Activated naive CD8-positive, alpha-beta T cell treated with anti-CD3 and anti-CD28 coated beads for 36 hours (primary cell): Measurements from ENCODE around the gene BRIP1. TPM values are rescaled to one million over a fixed set of nuclear protein-coding genes. Genes with fewer than 3 reads are reported as not detected.
"Not testable (repeated sequence)": the region's sequence is repeated elsewhere in the genome, so short reads cannot be mapped to it uniquely, and the experiment has no call there.

Experiments used
- DNase-seq: peaks from one replicate; pipeline ENCODE4 v3.0.0; 2021
- H3K27ac Mint-ChIP-seq: one replicate; pipeline ENCODE4 v1.8.0; 2022; ENCODE audit warnings: mild to moderate bottlenecking, moderate library complexity, mixed read lengths
- H3K27me3 Mint-ChIP-seq: one replicate; pipeline ENCODE4 v1.8.0; 2022; ENCODE audit warnings: mild to moderate bottlenecking, mixed read lengths
- H3K36me3 Mint-ChIP-seq: one replicate; pipeline ENCODE4 v1.8.0; 2021; ENCODE audit warnings: mild to moderate bottlenecking, mixed read lengths
- H3K4me1 Mint-ChIP-seq: one replicate; pipeline ENCODE4 v1.8.0; 2021; ENCODE audit warnings: mixed read lengths
- H3K4me3 Mint-ChIP-seq: one replicate; pipeline ENCODE4 v1.8.0; 2022; ENCODE audit warnings: mild to moderate bottlenecking, moderate library complexity, mixed read lengths
- H3K9me3 Mint-ChIP-seq: one replicate; pipeline ENCODE4 v1.8.0; 2022; ENCODE audit warnings: mixed read lengths
- total RNA-seq, 2 experiments: library from RNA; stranded (reverse); gene quantifications; one replicate each; pipeline ENCODE4 v1.2.3, GENCODE V29; 2021

The BRIP1 gene
- total RNA-seq, 2 experiments from 2014 or later = 16.6 to 17.0 TPM

- not testable (repeated sequence) for DNase-seq, H3K27ac Mint-ChIP-seq, H3K27me3 Mint-ChIP-seq, H3K4me3 Mint-ChIP-seq, H3K4me1 Mint-ChIP-seq, H3K9me3 Mint-ChIP-seq
- peaks cover 35% of the 10 kb centered on the region for H3K36me3 Mint-ChIP-seq
Observed at GRCh38 chr17:61826866-61827265, 36.5 kb downstream of the BRIP1 start.

- H3K4me3 Mint-ChIP-seq, H3K4me1 Mint-ChIP-seq, H3K9me3 Mint-ChIP-seq, H3K27me3 Mint-ChIP-seq, DNase-seq, H3K27ac Mint-ChIP-seq: not testable (repeated sequence)
- peaks cover 39% of the 10 kb centered on the region for H3K36me3 Mint-ChIP-seq
Observed at GRCh38 chr17:61826198-61826597, 37.1 kb downstream of the BRIP1 start.

- no peaks in the 10 kb centered on the region for H3K27me3 Mint-ChIP-seq
- H3K27ac Mint-ChIP-seq = no peak overlapping the region
- H3K4me3 Mint-ChIP-seq = no peak overlapping the region
- H3K9me3 Mint-ChIP-seq = peaks cover 2% of the 10 kb centered on the region
- H3K4me1 Mint-ChIP-seq = no peaks in the 10 kb centered on the region
- H3K36me3 Mint-ChIP-seq = peaks cover 44% of the 10 kb centered on the region
- DNase-seq = no peak
Observed at GRCh38 chr17:61825448-61826137, 37.7 kb downstream of the BRIP1 start.

- Mint-ChIP-seq H3K4me3 (no peak overlapping the region), H3K27ac (no peak overlapping the region), H3K9me3 (peaks cover 2% of the 10 kb centered on the region), H3K36me3 (peaks cover 52% of the 10 kb centered on the region), H3K27me3 (no peaks in the 10 kb centered on the region), H3K4me1 (no peaks in the 10 kb centered on the region)
- no peak for DNase-seq
Observed at GRCh38 chr17:61822326-61823285, 40.7 kb downstream of the BRIP1 start.

GRCh38 chr17:61821655-61822054 is 41.7 kb downstream of the BRIP1 start:
- H3K9me3 Mint-ChIP-seq = peaks cover 2% of the 10 kb centered on the region
- H3K27me3 Mint-ChIP-seq = no peaks in the 10 kb centered on the region
- DNase-seq = no peak
- H3K36me3 Mint-ChIP-seq = peaks cover 44% of the 10 kb centered on the region
- H3K4me1 Mint-ChIP-seq = peaks cover 4% of the 10 kb centered on the region
- H3K4me3 Mint-ChIP-seq = no peak overlapping the region
- H3K27ac Mint-ChIP-seq = no peak overlapping the region

- not testable (repeated sequence) for H3K9me3 Mint-ChIP-seq, DNase-seq, H3K27ac Mint-ChIP-seq, H3K4me1 Mint-ChIP-seq, H3K27me3 Mint-ChIP-seq, H3K4me3 Mint-ChIP-seq
- peaks cover 38% of the 10 kb centered on the region for H3K36me3 Mint-ChIP-seq
Observed at GRCh38 chr17:61819265-61819664, 44.1 kb downstream of the BRIP1 start.

GRCh38 chr17:61818225-61818624 is 45.1 kb downstream of the BRIP1 start:
- no peak for DNase-seq
- H3K4me1 Mint-ChIP-seq = peaks cover 7% of the 10 kb centered on the region
- H3K27ac Mint-ChIP-seq = no peak overlapping the region
- H3K36me3 Mint-ChIP-seq = peaks cover 36% of the 10 kb centered on the region
- no peaks in the 10 kb centered on the region for H3K27me3 Mint-ChIP-seq
- peaks cover 2% of the 10 kb centered on the region for H3K9me3 Mint-ChIP-seq
- H3K4me3 Mint-ChIP-seq = no peak overlapping the region

DNA sequence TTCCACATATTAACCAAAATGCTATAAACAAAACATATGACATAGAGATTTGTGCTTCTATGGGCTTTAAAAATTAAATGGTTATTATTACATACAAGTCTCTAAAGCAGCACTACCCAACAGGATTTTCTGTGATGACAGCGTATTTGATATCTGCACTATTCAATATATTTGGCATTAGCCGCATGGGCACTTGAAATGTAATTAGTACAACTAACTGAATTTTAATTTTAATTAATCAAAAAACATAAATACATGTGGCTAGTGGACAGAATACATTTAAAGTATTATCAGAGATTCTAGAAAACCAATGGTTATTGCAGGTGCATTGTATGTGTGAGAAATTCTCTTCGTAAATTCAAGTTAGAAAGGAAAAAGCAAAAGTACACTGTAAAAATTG is 45.9 kb downstream of the BRIP1 start:
- H3K36me3 Mint-ChIP-seq = peaks cover 34% of the 10 kb centered on the region
- no peak overlapping the region for H3K27ac Mint-ChIP-seq
- no peaks in the 10 kb centered on the region for H3K27me3 Mint-ChIP-seq
- H3K4me1 Mint-ChIP-seq = peaks cover 7% of the 10 kb centered on the region
- H3K4me3 Mint-ChIP-seq = no peak overlapping the region
- peaks cover 2% of the 10 kb centered on the region for H3K9me3 Mint-ChIP-seq
- no peak for DNase-seq

DNA sequence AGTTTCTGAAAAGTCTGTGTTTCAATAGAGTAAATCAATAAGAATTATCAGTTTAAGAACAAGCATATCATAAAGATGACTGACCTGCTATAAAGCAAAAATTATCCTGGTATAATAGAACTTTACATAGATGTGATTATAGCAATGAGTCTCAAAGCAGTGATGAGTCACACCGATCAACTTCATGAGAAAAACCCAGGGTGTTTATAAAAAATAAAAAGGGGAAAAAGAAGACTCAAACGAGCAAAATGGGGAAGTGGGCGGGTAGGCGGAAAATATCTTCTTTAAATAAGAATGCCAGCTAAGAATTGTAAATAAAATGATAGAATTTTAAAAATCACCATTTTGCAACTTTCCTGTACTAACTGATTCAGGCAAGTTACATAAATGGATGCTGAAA is 46.8 kb downstream of the BRIP1 start:
- H3K27me3 Mint-ChIP-seq = no peaks in the 10 kb centered on the region
- H3K9me3 Mint-ChIP-seq = no peaks in the 10 kb centered on the region
- no peak for DNase-seq
- no peak overlapping the region for H3K4me3 Mint-ChIP-seq
- peaks cover 26% of the 10 kb centered on the region for H3K36me3 Mint-ChIP-seq
- no peak overlapping the region for H3K27ac Mint-ChIP-seq
- peaks cover 7% of the 10 kb centered on the region for H3K4me1 Mint-ChIP-seq

DNA sequence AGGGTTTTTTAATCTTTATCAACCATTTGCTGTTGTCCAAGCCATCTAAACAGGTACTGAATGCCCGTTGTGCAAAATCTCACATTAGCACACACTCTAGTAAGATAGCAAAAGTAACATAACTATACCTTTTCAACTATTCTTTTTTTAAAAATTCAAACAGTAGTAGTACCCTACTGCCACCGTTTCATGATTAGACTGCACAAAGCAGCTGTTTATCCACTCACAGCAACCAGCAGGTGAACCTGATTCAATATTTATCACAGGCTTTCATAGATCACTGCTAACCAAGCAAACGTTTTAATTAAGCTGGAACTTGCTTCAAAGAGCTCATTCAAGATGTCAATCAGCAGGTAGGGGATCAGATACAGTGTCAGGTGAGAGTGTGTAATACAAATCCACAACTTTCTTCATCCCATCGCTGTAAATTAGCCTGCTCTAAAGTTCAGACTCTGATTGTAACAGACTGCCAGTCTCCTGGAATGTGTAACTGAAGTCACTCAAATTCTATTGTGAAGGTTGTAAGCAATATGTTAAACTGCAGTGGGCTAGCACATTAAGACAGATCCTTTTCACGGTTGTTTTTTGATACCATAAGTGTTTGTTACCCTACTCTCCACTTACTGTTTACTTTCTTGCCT is 47.3 kb downstream of the BRIP1 start:
- Mint-ChIP-seq H3K4me3 (no peak overlapping the region), H3K27me3 (no peaks in the 10 kb centered on the region), H3K27ac (no peak overlapping the region), H3K4me1 (peaks cover 7% of the 10 kb centered on the region), H3K36me3 (peaks cover 29% of the 10 kb centered on the region), H3K9me3 (no peaks in the 10 kb centered on the region)
- no peak for DNase-seq

DNA sequence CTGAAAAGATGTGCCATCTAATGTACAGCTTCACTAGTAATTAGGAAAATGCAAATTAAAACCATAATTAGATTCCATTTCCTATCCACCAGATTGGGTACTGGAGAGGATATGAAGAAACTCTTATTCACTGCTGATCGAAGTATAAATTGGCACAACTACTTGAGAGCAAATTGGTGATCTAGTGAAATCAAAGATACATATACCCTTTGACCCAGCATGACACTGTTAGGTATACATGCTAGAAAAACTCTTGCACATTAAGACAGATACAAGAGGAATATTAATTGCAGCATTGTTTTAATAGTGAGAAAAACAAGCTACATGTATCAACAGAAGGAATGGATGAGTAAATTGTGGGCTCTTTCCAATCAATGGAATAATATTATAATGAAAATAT is 48.8 kb downstream of the BRIP1 start:
- Mint-ChIP-seq H3K4me3 (no peak overlapping the region), H3K27ac (no peak overlapping the region), H3K27me3 (no peaks in the 10 kb centered on the region), H3K36me3 (peaks cover 18% of the 10 kb centered on the region), H3K4me1 (peaks cover 7% of the 10 kb centered on the region), H3K9me3 (no peaks in the 10 kb centered on the region)
- no peak for DNase-seq

GRCh38 chr17:61813211-61813610 is 50.1 kb downstream of the BRIP1 start:
- H3K9me3 Mint-ChIP-seq = no peaks in the 10 kb centered on the region
- peaks cover 7% of the 10 kb centered on the region for H3K4me1 Mint-ChIP-seq
- H3K36me3 Mint-ChIP-seq = peaks cover 15% of the 10 kb centered on the region
- H3K27me3 Mint-ChIP-seq = no peaks in the 10 kb centered on the region
- DNase-seq = no peak
- H3K4me3 Mint-ChIP-seq = no peak overlapping the region
- no peak overlapping the region for H3K27ac Mint-ChIP-seq

GRCh38 chr17:61812747-61813146 is 50.6 kb downstream of the BRIP1 start:
- Mint-ChIP-seq H3K9me3 (no peaks in the 10 kb centered on the region), H3K4me1 (peaks cover 7% of the 10 kb centered on the region), H3K27me3 (no peaks in the 10 kb centered on the region), H3K4me3 (no peak overlapping the region), H3K27ac (no peak overlapping the region), H3K36me3 (peaks cover 14% of the 10 kb centered on the region)
- DNase-seq = no peak

DNA sequence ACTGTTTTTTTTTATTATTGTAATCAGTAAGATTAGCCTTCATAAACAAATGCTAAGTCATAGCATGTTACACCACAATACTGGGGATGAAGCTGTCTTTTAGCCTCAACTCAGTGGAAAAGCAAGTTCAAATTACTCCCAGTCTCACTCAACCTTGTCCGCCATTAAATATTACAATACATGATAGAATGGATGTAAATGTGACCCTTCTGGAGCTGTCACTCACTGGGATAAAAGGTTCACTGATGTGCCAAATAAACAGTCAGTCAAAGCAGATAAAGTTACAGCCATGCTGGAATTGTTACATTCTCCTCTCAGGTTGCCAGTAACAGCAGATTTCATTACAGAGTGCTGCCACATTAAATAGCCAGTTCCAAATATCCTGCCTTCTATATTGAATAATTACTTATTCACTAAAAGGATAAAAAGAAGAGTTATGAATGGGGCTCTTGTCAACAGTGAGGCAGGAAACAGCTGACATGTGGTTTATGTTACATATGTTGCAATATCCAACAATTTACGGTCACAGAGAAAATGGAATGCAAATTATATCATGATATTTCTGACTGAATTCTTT is 53.4 kb downstream of the BRIP1 start:
- DNase-seq = no peak
- Mint-ChIP-seq H3K27ac (no peak overlapping the region), H3K4me3 (no peak overlapping the region), H3K27me3 (no peaks in the 10 kb centered on the region), H3K9me3 (no peaks in the 10 kb centered on the region), H3K4me1 (no peaks in the 10 kb centered on the region), H3K36me3 (peaks cover 9% of the 10 kb centered on the region)

GRCh38 chr17:61808442-61808841 is 54.9 kb downstream of the BRIP1 start:
- H3K4me1 Mint-ChIP-seq = no peaks in the 10 kb centered on the region
- no peaks in the 10 kb centered on the region for H3K9me3 Mint-ChIP-seq
- DNase-seq = no peak
- H3K27me3 Mint-ChIP-seq = no peaks in the 10 kb centered on the region
- no peak overlapping the region for H3K4me3 Mint-ChIP-seq
- H3K27ac Mint-ChIP-seq = no peak overlapping the region
- H3K36me3 Mint-ChIP-seq = peaks cover 9% of the 10 kb centered on the region
